K562 (cell line): ENCODE measurements around the gene RPL39L.

Experiments used
- EZH2 ChIP-seq: IDR thresholded peaks from 2 replicates; pipeline ENCODE4 v1.6.1; 2012; ENCODE audit warnings: low read depth, mild to moderate bottlenecking, inconsistent platforms, low read length, borderline replicate concordance
- NCOA6 ChIP-seq: fragments of 450-650 bp; IDR thresholded peaks from 2 replicates; pipeline ENCODE4 v1.6.1; 2017; ENCODE audit warnings: mild to moderate bottlenecking
- POLR2A ChIP-seq: fragments of 450-650 bp; conservative IDR thresholded peaks from 2 replicates; pipeline ENCODE4 v1.6.1; 2016
- POLR2AphosphoS5 ChIP-seq: IDR thresholded peaks from 2 replicates; pipeline ENCODE4 v1.6.1; 2011; ENCODE audit warnings: mild to moderate bottlenecking, low read depth, low read length, moderate library complexity; ENCODE audit not compliant: control insufficient read depth, insufficient read depth
- SMAD3 ChIP-seq: fragments of 450-650 bp; formaldehyde crosslinking; conservative IDR thresholded peaks from 2 replicates; pipeline ENCODE4 v1.4.0; 2020; ENCODE audit warnings: mild to moderate bottlenecking
- YBX1 ChIP-seq: fragments of 450-650 bp; IDR thresholded peaks from 2 replicates; pipeline ENCODE4 v1.7.1; 2016; ENCODE audit warnings: mild to moderate bottlenecking
- ZNF324 ChIP-seq: fragments of 250-450 bp; sonication (Bioruptor Pico); IDR thresholded peaks from 2 replicates; pipeline ENCODE4 v1.4.0; 2020; ENCODE audit warnings: mild to moderate bottlenecking
- ZZZ3 ChIP-seq: fragments of 450-650 bp; IDR thresholded peaks from 2 replicates; pipeline ENCODE4 v1.6.1; 2016; ENCODE audit warnings: antibody characterized with exemption, mild to moderate bottlenecking, moderate library complexity
- TF ChIP-seq, protein P1 (sequence below), 3 experiments: IDR thresholded peaks in 2 of 3; conservative IDR thresholded peaks in 1 of 3; 2 replicates each; pipeline ENCODE4 v1.5.1; 2011 to 2012; ENCODE audit warnings: low read length in 3 of 3, mild to moderate bottlenecking in 3 of 3, control low read depth in 2 of 3, improper control_type of control experiment in 1 of 3, inconsistent platforms in 1 of 3, low read depth in 1 of 3, mixed read lengths in 1 of 3, moderate library complexity in 1 of 3; ENCODE audit not compliant: insufficient read depth in 2 of 3
- TF ChIP-seq, protein P2 (sequence below): sonication (generic); formaldehyde crosslinking; IDR thresholded peaks from 2 replicates; pipeline ENCODE4 v1.8.1; 2023; ENCODE audit warnings: mild to moderate bottlenecking, missing genetic modification reagents
- TF ChIP-seq, protein P3 (sequence below): fragments of 450-650 bp; IDR thresholded peaks from 2 replicates; pipeline ENCODE4 v1.7.1; 2018; ENCODE audit warnings: mild to moderate bottlenecking, low read depth; ENCODE audit not compliant: partially characterized antibody
- TF ChIP-seq, protein P4 (sequence below): fragments of 250-450 bp; sonication (Bioruptor Pico); IDR thresholded peaks from 2 replicates; pipeline ENCODE4 v1.8.0; 2022; ENCODE audit warnings: moderate library complexity, mild to moderate bottlenecking, inconsistent platforms

GRCh38 chr3:187102073-187102634 is 37.1 kb downstream of the RPL39L start:
- TF ChIP-seq EZH2 = no peak
- no peak for TF ChIP-seq ZZZ3
- TF ChIP-seq YBX1 = no peak
- no peak for TF ChIP-seq POLR2AphosphoS5
- TF ChIP-seq, protein P1, sequence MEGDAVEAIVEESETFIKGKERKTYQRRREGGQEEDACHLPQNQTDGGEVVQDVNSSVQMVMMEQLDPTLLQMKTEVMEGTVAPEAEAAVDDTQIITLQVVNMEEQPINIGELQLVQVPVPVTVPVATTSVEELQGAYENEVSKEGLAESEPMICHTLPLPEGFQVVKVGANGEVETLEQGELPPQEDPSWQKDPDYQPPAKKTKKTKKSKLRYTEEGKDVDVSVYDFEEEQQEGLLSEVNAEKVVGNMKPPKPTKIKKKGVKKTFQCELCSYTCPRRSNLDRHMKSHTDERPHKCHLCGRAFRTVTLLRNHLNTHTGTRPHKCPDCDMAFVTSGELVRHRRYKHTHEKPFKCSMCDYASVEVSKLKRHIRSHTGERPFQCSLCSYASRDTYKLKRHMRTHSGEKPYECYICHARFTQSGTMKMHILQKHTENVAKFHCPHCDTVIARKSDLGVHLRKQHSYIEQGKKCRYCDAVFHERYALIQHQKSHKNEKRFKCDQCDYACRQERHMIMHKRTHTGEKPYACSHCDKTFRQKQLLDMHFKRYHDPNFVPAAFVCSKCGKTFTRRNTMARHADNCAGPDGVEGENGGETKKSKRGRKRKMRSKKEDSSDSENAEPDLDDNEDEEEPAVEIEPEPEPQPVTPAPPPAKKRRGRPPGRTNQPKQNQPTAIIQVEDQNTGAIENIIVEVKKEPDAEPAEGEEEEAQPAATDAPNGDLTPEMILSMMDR (IDR thresholded peaks at IDR 0.05 in 2 of 3, conservative IDR thresholded peaks at IDR 0.05 in 1 of 3; ENCODE audit: insufficient read depth in 2 of 3, low read depth in 1 of 3, low read length in 3 of 3) = no peak
- TF ChIP-seq, protein P2, sequence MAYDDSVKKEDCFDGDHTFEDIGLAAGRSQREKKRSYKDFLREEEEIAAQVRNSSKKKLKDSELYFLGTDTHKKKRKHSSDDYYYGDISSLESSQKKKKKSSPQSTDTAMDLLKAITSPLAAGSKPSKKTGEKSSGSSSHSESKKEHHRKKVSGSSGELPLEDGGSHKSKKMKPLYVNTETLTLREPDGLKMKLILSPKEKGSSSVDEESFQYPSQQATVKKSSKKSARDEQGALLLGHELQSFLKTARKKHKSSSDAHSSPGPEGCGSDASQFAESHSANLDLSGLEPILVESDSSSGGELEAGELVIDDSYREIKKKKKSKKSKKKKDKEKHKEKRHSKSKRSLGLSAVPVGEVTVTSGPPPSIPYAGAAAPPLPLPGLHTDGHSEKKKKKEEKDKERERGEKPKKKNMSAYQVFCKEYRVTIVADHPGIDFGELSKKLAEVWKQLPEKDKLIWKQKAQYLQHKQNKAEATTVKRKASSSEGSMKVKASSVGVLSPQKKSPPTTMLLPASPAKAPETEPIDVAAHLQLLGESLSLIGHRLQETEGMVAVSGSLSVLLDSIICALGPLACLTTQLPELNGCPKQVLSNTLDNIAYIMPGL (CRISPR knock-in tag) = no peak
- TF ChIP-seq ZNF324 (CRISPR knock-in tag) = no peak
- TF ChIP-seq NCOA6 = no peak
- no peak for TF ChIP-seq SMAD3 (CRISPR knock-in tag)
- TF ChIP-seq POLR2A = no peak
- TF ChIP-seq, protein P3, sequence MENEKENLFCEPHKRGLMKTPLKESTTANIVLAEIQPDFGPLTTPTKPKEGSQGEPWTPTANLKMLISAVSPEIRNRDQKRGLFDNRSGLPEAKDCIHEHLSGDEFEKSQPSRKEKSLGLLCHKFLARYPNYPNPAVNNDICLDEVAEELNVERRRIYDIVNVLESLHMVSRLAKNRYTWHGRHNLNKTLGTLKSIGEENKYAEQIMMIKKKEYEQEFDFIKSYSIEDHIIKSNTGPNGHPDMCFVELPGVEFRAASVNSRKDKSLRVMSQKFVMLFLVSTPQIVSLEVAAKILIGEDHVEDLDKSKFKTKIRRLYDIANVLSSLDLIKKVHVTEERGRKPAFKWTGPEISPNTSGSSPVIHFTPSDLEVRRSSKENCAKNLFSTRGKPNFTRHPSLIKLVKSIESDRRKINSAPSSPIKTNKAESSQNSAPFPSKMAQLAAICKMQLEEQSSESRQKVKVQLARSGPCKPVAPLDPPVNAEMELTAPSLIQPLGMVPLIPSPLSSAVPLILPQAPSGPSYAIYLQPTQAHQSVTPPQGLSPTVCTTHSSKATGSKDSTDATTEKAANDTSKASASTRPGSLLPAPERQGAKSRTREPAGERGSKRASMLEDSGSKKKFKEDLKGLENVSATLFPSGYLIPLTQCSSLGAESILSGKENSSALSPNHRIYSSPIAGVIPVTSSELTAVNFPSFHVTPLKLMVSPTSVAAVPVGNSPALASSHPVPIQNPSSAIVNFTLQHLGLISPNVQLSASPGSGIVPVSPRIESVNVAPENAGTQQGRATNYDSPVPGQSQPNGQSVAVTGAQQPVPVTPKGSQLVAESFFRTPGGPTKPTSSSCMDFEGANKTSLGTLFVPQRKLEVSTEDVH = no peak
- TF ChIP-seq, protein P4, sequence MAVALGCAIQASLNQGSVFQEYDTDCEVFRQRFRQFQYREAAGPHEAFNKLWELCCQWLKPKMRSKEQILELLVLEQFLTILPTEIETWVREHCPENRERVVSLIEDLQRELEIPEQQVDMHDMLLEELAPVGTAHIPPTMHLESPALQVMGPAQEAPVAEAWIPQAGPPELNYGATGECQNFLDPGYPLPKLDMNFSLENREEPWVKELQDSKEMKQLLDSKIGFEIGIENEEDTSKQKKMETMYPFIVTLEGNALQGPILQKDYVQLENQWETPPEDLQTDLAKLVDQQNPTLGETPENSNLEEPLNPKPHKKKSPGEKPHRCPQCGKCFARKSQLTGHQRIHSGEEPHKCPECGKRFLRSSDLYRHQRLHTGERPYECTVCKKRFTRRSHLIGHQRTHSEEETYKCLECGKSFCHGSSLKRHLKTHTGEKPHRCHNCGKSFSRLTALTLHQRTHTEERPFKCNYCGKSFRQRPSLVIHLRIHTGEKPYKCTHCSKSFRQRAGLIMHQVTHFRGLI (CRISPR knock-in tag) = no peak
